ENCODE results near the gene DYNLT1. TPM values are rescaled to one million over a fixed set of nuclear protein-coding genes. Genes with fewer than 3 reads are reported as not detected.
"Not testable (repeated sequence)": the region's sequence is repeated elsewhere in the genome, so short reads cannot be mapped to it uniquely, and the experiment has no call there.

Gene DYNLT1
- total and polyA plus RNA-seq, 12 donors: 72.4 to 264 (median 126) TPM

DNA sequence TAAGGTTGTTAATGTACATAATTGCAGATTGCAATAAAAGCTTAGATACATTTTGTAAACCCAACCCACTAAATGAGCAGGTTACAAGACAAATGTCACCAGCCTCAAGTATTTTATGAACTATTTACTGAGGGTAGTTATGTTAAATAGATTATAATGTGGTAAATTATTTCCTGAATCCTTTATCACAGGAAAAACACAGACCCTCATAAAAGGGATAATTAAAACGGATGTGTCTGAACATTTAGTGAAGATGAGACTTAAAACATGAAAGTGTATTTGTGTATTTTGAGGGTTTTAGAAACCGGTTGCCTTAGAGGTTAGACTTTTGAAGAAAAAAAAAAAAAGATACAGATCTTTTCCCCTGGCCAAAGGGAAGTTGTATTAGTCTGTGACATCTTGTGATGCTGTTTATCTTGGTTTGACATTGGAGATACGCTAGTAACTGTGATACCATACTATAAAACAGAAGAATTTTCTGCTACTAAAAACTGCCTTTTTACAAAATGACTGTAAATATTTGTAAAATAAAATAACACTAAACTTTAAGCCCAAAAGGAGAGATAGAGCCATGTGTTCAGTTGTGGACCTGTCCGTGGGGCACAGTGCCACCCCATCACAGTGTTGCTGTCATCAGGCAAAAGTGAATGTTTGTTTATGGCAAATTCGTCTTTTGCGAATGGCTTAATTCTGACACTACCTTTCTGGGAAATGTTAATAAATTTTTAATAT lies 9.7 kb downstream of the DYNLT1 start:
- intact Hi-C loops (cut with DNase I): no loop called here
- 83 to 86% (median 84%) methylated on average over 6 of the region's 6 CpGs for WGBS, 4 donors
- no peak overlapping the region for H3K4me3 ChIP-seq
- DNase-seq: no peak
- no peak overlapping the region for H3K27ac ChIP-seq
- peaks cover 7 to 39% of the 10 kb centered on the region in 2 donors for H3K4me1 ChIP-seq (replicated peaks in 1 of 2)
- TF ChIP-seq CTCF (IDR thresholded peaks at IDR 0.05) (no peak), POLR2A (IDR thresholded peaks at IDR 0.05) (no peak)
- no peaks in the 10 kb centered on the region for H3K9me3 ChIP-seq (replicated peaks in 1 of 3)
- H3K27me3 ChIP-seq: no peaks in the 10 kb centered on the region
- H3K36me3 ChIP-seq (replicated peaks in 1 of 2): peaks cover 0 to 34% of the 10 kb centered on the region in 2 donors

DNA sequence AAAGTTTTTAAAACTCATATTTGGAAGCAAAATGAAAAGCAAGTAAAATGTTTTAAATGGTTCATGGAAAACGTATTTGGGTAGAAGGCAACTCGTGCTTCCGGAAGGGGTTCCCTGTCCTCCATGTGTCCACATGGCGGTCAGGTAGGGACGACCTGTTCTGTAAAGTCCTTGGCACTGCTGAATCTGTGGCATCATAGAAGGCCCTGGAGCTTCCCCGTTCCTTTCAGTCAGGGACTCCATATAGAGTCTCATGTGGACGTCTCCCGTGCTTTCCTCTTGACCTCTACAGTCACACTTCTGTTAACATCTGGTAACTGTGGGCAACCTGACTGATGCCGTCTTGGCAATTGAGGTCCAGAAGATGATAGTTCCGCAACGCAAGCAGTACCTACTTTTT lies 11.4 kb downstream of the DYNLT1 start:
- peaks cover 7 to 34% of the 10 kb centered on the region in 2 donors for H3K4me1 ChIP-seq (replicated peaks in 1 of 2)
- H3K36me3 ChIP-seq (replicated peaks in 1 of 2): peaks cover 0 to 41% of the 10 kb centered on the region in 2 donors
- TF ChIP-seq POLR2A (IDR thresholded peaks at IDR 0.05): no peak
- no peak for TF ChIP-seq CTCF (IDR thresholded peaks at IDR 0.05)
- no peaks in the 10 kb centered on the region for H3K9me3 ChIP-seq (replicated peaks in 1 of 3)
- 87 to 97% (median 95%) methylated on average over 11 of the region's 11 CpGs for WGBS, 4 donors
- intact Hi-C loops (cut with DNase I): no loop called here
- DNase-seq: peak in 1 of 7 donors; percentile 50
- peak overlapping the region in 1 of 5 donors; percentile 80 for H3K27ac ChIP-seq
- no peak overlapping the region for H3K4me3 ChIP-seq
- no peaks in the 10 kb centered on the region for H3K27me3 ChIP-seq

DNA sequence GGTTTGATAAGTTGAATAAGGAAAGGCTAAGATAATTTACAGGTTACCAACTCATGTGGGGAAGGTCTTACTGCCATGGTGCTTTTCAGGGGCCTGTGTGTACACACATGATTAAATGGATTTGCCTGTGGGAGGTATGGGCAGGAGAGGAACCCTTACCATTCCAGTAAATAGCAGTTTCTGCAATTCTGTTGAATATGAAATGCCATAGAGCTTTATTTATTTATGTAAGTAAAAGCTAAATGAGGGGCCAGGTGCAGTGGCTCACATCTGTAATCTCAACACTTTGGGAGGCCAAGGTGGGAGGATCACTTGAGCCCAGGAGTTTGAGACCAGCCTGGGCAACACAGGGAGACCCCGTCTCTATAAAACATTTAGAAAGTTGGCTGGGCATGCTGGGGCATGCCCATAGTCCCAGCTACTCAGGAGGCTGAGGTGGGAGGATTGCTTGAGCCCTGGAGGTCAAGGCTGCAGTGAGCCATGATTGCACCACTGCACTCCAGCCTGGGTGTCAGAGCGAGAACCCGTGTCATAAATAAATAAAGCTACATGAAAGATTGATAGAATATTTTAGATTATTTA lies 11.9 kb downstream of the DYNLT1 start:
- peak in 1 of 7 donors; percentile 13 for DNase-seq
- intact Hi-C loops (cut with DNase I): not testable (repeated sequence)

DNA sequence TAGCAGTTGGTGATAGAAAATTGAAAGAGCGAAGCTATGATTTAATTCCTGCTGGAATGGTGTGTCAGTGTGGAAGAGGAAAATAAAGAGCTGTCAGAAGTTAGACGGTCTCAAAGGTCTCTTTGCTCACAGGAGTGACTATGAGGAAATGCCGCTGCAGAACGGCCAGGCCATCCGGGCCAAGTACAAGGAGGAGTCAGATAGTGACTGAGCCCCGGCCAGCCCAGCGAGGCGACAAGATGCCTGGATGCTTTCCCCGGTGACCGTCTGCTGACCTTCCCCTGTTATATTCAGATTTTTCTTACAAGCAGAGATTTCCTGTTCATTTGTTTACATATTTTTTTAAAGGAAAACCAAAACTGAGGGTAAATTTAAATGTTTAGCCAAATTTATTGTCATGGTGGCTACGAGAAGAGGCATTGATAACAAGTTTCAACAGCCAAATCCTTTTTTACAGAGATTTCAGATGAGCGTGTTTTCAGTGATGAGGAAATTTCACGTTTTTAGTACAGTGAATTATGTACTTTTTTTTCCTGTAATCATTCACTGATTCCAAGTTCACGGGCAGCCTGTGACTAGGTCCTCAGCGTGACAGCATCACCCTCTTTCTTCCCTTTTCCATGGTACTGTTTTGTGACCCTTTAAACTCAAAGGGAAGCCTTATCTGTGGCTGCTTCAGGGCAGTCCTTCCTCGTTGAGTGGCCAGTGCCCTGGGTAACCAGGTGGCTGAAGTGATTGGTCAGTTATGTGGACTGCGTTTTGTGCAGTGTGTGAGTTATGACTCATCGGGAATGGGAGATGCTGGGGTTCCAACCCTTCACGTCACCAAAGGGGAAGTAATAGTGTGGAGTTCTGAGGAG lies 12.6 kb downstream of the DYNLT1 start:
- Histone ChIP-seq H3K4me3 (no peak overlapping the region), H3K4me1 (replicated peaks in 1 of 2) (peaks cover 7 to 29% of the 10 kb centered on the region in 2 donors), H3K9me3 (replicated peaks in 1 of 3) (no peaks in the 10 kb centered on the region), H3K27ac (peak overlapping the region; percentile 39 to 80 (median 61)), H3K27me3 (no peaks in the 10 kb centered on the region), H3K36me3 (replicated peaks in 1 of 2) (peaks cover 0 to 36% of the 10 kb centered on the region in 2 donors)
- peak in 1 of 2 donors; percentile 9 for TF ChIP-seq POLR2A (IDR thresholded peaks at IDR 0.05)
- no peak for TF ChIP-seq CTCF (IDR thresholded peaks at IDR 0.05)
- peak; percentile 53 to 93 (median 86) for DNase-seq
- 27 to 39% (median 33%) methylated on average over 19 of the region's 19 CpGs for WGBS, 4 donors
- intact Hi-C loops (cut with DNase I): no loop called here

More for the DNA sequence above, 11.9 kb downstream of the DYNLT1 start:
- Histone ChIP-seq H3K36me3 (replicated peaks in 1 of 2) (peaks cover 0 to 41% of the 10 kb centered on the region in 2 donors), H3K4me1 (replicated peaks in 1 of 2) (peaks cover 7 to 29% of the 10 kb centered on the region in 2 donors), H3K27ac (peak overlapping the region in 3 of 5 donors; percentile 61 to 80 (median 74))
- not testable (repeated sequence) for H3K4me3 ChIP-seq; H3K27me3 ChIP-seq; H3K9me3 ChIP-seq (replicated peaks in 1 of 3)
- 74 to 88% (median 86%) methylated on average over 3 of the region's 3 CpGs for WGBS, 4 donors

All from adrenal gland (tissue), 12 donors.